HG02759 (cell line): ENCODE data around the gene MINDY4.

ENCODE experiments used
- ATAC-seq: cut with Tn5 transposase; IDR thresholded peaks from one replicate; pipeline ENCODE4 v1.9.1; 2021; ENCODE audit warnings: mild to moderate bottlenecking, moderate library complexity; ENCODE audit not compliant: unreplicated experiment

The MINDY4 gene

GRCh38 chr7:30771880-30772425 lies 736 bp downstream of the MINDY4 start:
- peak; percentile 22 for ATAC-seq

- no peak for ATAC-seq
Measured at GRCh38 chr7:30772984-30773383, 1.8 kb downstream of the MINDY4 start.

- ATAC-seq, result no peak
Measured at GRCh38 chr7:30775992-30776391, 4.8 kb downstream of the MINDY4 start.

- ATAC-seq, result no peak
Measured at GRCh38 chr7:30776971-30777370, 5.8 kb downstream of the MINDY4 start.

- ATAC-seq, result no peak
Measured at GRCh38 chr7:30778255-30779025, 7.2 kb downstream of the MINDY4 start.

- ATAC-seq, result no peak
Measured at GRCh38 chr7:30779574-30779973, 8.4 kb downstream of the MINDY4 start.

- no peak for ATAC-seq
Measured at GRCh38 chr7:30780941-30781340, 9.7 kb downstream of the MINDY4 start.

GRCh38 chr7:30782690-30783089 lies 11.5 kb downstream of the MINDY4 start:
- no peak for ATAC-seq

- no peak for ATAC-seq
Measured at GRCh38 chr7:30785786-30786185, 14.6 kb downstream of the MINDY4 start.

GRCh38 chr7:30787486-30787885 lies 16.3 kb downstream of the MINDY4 start:
- no peak for ATAC-seq

GRCh38 chr7:30788640-30789333 lies 17.6 kb downstream of the MINDY4 start:
- ATAC-seq, result no peak

GRCh38 chr7:30789334-30789711 lies 18.1 kb downstream of the MINDY4 start:
- no peak for ATAC-seq

GRCh38 chr7:30790356-30790755 lies 19.1 kb downstream of the MINDY4 start:
- no peak for ATAC-seq

GRCh38 chr7:30791114-30791513 lies 19.9 kb downstream of the MINDY4 start:
- no peak for ATAC-seq

GRCh38 chr7:30795161-30795948 lies 24.1 kb downstream of the MINDY4 start:
- ATAC-seq, result no peak

- ATAC-seq, result no peak
Measured at GRCh38 chr7:30796105-30796869, 25.1 kb downstream of the MINDY4 start.

GRCh38 chr7:30797176-30798040 lies 26.2 kb downstream of the MINDY4 start:
- no peak for ATAC-seq

GRCh38 chr7:30799206-30799975 lies 28.2 kb downstream of the MINDY4 start:
- ATAC-seq, result peak; percentile 76
